Stimulated activated CD8-positive, alpha-beta memory T cell treated with anti-CD3 and anti-CD28 coated beads, Interleukin-2, amount 100 ng/mL, for 1 hour (primary cell): ENCODE measurements around the gene VSIG2.
"Not testable (repeated sequence)": the region's sequence is repeated elsewhere in the genome, so short reads cannot be mapped to it uniquely, and the experiment has no call there.

ENCODE experiments used
- DNase-seq, 2 donors: peaks; one replicate each; pipeline ENCODE4 v3.0.0-alpha.2; 2020; ENCODE audit warnings: low read depth in 2 of 2

Gene VSIG2

GRCh38 chr11:124751741-124752470, at the start of gene VSIG2:
VSIG2 (minus strand) TSS chr11:124752255; CDS start chr11:124752137, 118 bp downstream.
- DNase-seq = no peak

GRCh38 chr11:124801014-124801413, 49.0 kb upstream of the VSIG2 start:
- DNase-seq = no peak

- DNase-seq = peak; percentile 61 to 64
Observed at GRCh38 chr11:124800226-124800929, 48.3 kb upstream of the VSIG2 start, which contains the start of gene MSANTD2. MSANTD2 (minus strand) TSS chr11:124800406; CDS start chr11:124800380, 26 bp downstream.

- DNase-seq = peak in 1 of 2 donors; percentile 7
Observed at GRCh38 chr11:124799348-124800225, 47.5 kb upstream of the VSIG2 start.

- no peak for DNase-seq
Observed at GRCh38 chr11:124798991-124799347, 46.9 kb upstream of the VSIG2 start.

GRCh38 chr11:124796312-124796711, 44.3 kb upstream of the VSIG2 start:
- DNase-seq = no peak

- no peak for DNase-seq
Observed at GRCh38 chr11:124793466-124794278, 41.6 kb upstream of the VSIG2 start.

- DNase-seq = no peak
Observed at GRCh38 chr11:124791626-124792341, 39.7 kb upstream of the VSIG2 start.

- DNase-seq = no peak
Observed at GRCh38 chr11:124788521-124788920, 36.5 kb upstream of the VSIG2 start.

- DNase-seq = no peak
Observed at GRCh38 chr11:124784051-124784450, 32.0 kb upstream of the VSIG2 start.

- DNase-seq = no peak
Observed at GRCh38 chr11:124783002-124783401, 30.9 kb upstream of the VSIG2 start.

- no peak for DNase-seq
Observed at GRCh38 chr11:124779568-124779967, 27.5 kb upstream of the VSIG2 start.

GRCh38 chr11:124778281-124778680, 26.2 kb upstream of the VSIG2 start:
- no peak for DNase-seq

GRCh38 chr11:124776865-124777645, 25.0 kb upstream of the VSIG2 start:
- no peak for DNase-seq

GRCh38 chr11:124770959-124771358, 18.9 kb upstream of the VSIG2 start:
- DNase-seq = not testable (repeated sequence)

GRCh38 chr11:124769806-124770774, 18.0 kb upstream of the VSIG2 start:
- DNase-seq = no peak

- DNase-seq = no peak
Observed at GRCh38 chr11:124768914-124769313, 16.9 kb upstream of the VSIG2 start.

GRCh38 chr11:124766156-124766555, 14.1 kb upstream of the VSIG2 start:
- no peak for DNase-seq
